NCI-H345 (cell line): Measurements from ENCODE around the gene STMN3.
A peak's percentile ranks its signal among the peaks of the same experiment; 100 is the strongest.
"Not testable (repeated sequence)": the region's sequence is repeated elsewhere in the genome, so short reads cannot be mapped to it uniquely, and the experiment has no call there.

Experiments used
- DNase-seq: peaks from one replicate; lab custom pipeline; 2025; lab: John Stamatoyannopoulos, UW

Gene STMN3

GRCh38 chr20:63678667-63679465 lies 25.6 kb upstream of the STMN3 start:
- no peak for DNase-seq

GRCh38 chr20:63678071-63678470 lies 24.8 kb upstream of the STMN3 start:
- DNase-seq = no peak

- no peak for DNase-seq
These were observed 22.6 kb upstream of the STMN3 start for GRCh38 chr20:63675681-63676368.

- DNase-seq = no peak
These were observed 20.7 kb upstream of the STMN3 start for GRCh38 chr20:63673951-63674350.

GRCh38 chr20:63672666-63673065 lies 19.4 kb upstream of the STMN3 start:
- DNase-seq = no peak

- DNase-seq = not testable (repeated sequence)
These were observed 18.5 kb upstream of the STMN3 start for GRCh38 chr20:63671695-63672094.

- DNase-seq = no peak
These were observed 15.1 kb upstream of the STMN3 start for GRCh38 chr20:63668351-63668750.

- DNase-seq = no peak
These were observed 14.6 kb upstream of the STMN3 start for GRCh38 chr20:63667858-63668257.

GRCh38 chr20:63665708-63666107 lies 12.5 kb upstream of the STMN3 start:
- no peak for DNase-seq

- DNase-seq = no peak
These were observed 11.8 kb upstream of the STMN3 start for GRCh38 chr20:63664861-63665594.

GRCh38 chr20:63664143-63664851 lies 11.1 kb upstream of the STMN3 start:
- no peak for DNase-seq

- no peak for DNase-seq
These were observed 10.3 kb upstream of the STMN3 start for GRCh38 chr20:63663332-63664066.

GRCh38 chr20:63662813-63663189 lies 9.6 kb upstream of the STMN3 start:
- no peak for DNase-seq

- DNase-seq = no peak
These were observed 9.0 kb upstream of the STMN3 start for GRCh38 chr20:63661959-63662812.

GRCh38 chr20:63661108-63661507 lies 7.9 kb upstream of the STMN3 start:
- no peak for DNase-seq

- DNase-seq = no peak
These were observed 7.4 kb upstream of the STMN3 start for GRCh38 chr20:63660622-63661021.

- DNase-seq = not testable (repeated sequence)
These were observed 7.0 kb upstream of the STMN3 start for GRCh38 chr20:63660174-63660573.

- no peak for DNase-seq
These were observed 6.1 kb upstream of the STMN3 start for GRCh38 chr20:63659370-63659769.

- no peak for DNase-seq
These were observed 5.5 kb upstream of the STMN3 start for GRCh38 chr20:63658749-63659187.

- peak; percentile 92 for DNase-seq
These were observed 4.9 kb upstream of the STMN3 start, which contains the start of gene RTEL1 for GRCh38 chr20:63657937-63658748. Gene RTEL1, plus strand, starts transcription at chr20:63658312. Its CDS starts 1,091 bp downstream, at chr20:63659403.
